CD4-positive, alpha-beta T cell treated with Interferon gamma for 1 hour (primary cell): ENCODE measurements around the gene RELL2.

Experiments
- DNase-seq: peaks from one replicate; pipeline ENCODE4 v3.0.0-alpha.2; 2020

RELL2 gene

GRCh38 chr5:141680751-141681201, 44.0 kb downstream of the RELL2 start:
- no peak for DNase-seq

GRCh38 chr5:141681295-141681694, 44.5 kb downstream of the RELL2 start:
- DNase-seq, result no peak

- peak; percentile 44 for DNase-seq
Measured at GRCh38 chr5:141681695-141682641, 45.2 kb downstream of the RELL2 start, which contains the start of gene ARAP3. TSS of gene ARAP3 (minus strand) at chr5:141682230. CDS start at chr5:141680486, 1,744 bp downstream.

- DNase-seq, result no peak
Measured at GRCh38 chr5:141683596-141684141, 46.9 kb downstream of the RELL2 start.

- no peak for DNase-seq
Measured at GRCh38 chr5:141685591-141685990, 48.8 kb downstream of the RELL2 start.

GRCh38 chr5:141686648-141687416, 50.0 kb downstream of the RELL2 start:
- no peak for DNase-seq
